ENCODE results near the gene ACACB. TPM values are rescaled to one million over a fixed set of nuclear protein-coding genes. Genes with fewer than 3 reads are reported as not detected.

ACACB gene
- total and polyA plus RNA-seq, 2 experiments from 2014 or later, result 6.2 to 15.4 TPM

DNA sequence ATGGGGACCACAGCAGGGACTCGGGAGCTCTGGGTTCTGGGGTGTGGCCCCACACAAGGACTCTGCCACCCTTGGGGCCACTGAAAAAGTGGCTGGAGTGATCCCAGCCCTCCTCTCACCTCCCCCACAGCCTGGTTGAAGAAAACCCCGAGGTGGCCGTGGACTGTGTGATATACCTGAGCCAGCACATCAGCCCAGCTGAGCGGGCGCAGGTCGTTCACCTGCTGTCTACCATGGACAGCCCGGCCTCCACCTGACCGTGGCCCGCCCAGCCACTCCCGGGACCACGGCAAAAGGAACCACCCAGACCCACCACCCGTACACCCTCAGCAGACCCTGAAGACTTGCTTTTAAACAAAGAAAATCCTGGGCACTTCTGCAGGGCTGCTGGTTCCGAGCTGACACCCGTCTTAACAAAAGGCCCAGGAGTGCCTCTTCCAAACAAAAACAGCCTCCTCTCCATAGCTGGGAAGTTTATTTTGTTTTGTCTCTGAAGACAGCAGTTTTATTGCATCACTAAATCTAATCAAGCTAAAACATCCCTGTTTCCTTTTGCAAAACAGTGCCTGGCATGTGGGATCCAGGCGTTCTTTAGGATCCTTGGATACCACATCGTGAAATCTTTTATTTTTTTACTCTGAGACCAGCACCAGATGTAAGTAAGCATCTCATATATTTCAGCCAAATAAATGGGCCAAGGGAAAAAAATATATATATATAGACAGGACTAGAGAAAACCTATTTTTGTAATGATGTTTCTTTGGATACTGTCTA, 149.9 kb downstream of the ACACB start:
- Mint-ChIP-seq H3K4me3 (no peak overlapping the region), H3K4me1 (peaks cover 7% of the 10 kb centered on the region), H3K36me3 (ENCODE audit: low read depth) (peaks cover 6% of the 10 kb centered on the region), H3K9me3 (peaks cover 8% of the 10 kb centered on the region; the same call in 2 of the 3 replicates), H3K27ac (no peak overlapping the region), H3K27me3 (ENCODE audit: insufficient read depth, low read depth, poor library complexity) (peaks cover 5% of the 10 kb centered on the region)
- DNase-seq (ENCODE audit: low spot score), result no peak
- H3K4me2 ChIP-seq, result no peak overlapping the region
- no peak for ATAC-seq
- no peaks in the 10 kb centered on the region for H3K36me3 ChIP-seq (ENCODE audit: insufficient read depth)
- H3K4me1 ChIP-seq (ENCODE audit: insufficient read depth), result no peaks in the 10 kb centered on the region
- H3F3A ChIP-seq (replicated peaks; ENCODE audit: low read depth), result no peaks in the 10 kb centered on the region
- TF ChIP-seq POLR2AphosphoS5 (IDR thresholded peaks at IDR 0.05; ENCODE audit: low read depth), result no peak
- TF ChIP-seq EZH2phosphoT487 (IDR thresholded peaks at IDR 0.05; ENCODE audit: unreplicated experiment), result no peak
- TF ChIP-seq ZNF114 (CRISPR knock-in tag; IDR thresholded peaks at IDR 0.05), result no peak
- TF ChIP-seq EZH2 (IDR thresholded peaks at IDR 0.05; ENCODE audit: low read depth, unreplicated experiment), result no peak
- TF ChIP-seq JUNB (IDR thresholded peaks at IDR 0.05; ENCODE audit: unreplicated experiment), result no peak
- TF ChIP-seq ZNF331 (CRISPR knock-in tag; IDR thresholded peaks at IDR 0.05; ENCODE audit: low read depth), result no peak
- no peak for TF ChIP-seq STAT1 (IDR thresholded peaks at IDR 0.05; ENCODE audit: unreplicated experiment)
- no peak for TF ChIP-seq NANOG (IDR thresholded peaks at IDR 0.05; ENCODE audit: borderline replicate concordance)
- no peak for TF ChIP-seq CREB1 (CRISPR knock-in tag; IDR thresholded peaks at IDR 0.05; ENCODE audit: low read depth)
- TF ChIP-seq ZNF462 (CRISPR knock-in tag; IDR thresholded peaks at IDR 0.05), result no peak
- TF ChIP-seq, protein P1, sequence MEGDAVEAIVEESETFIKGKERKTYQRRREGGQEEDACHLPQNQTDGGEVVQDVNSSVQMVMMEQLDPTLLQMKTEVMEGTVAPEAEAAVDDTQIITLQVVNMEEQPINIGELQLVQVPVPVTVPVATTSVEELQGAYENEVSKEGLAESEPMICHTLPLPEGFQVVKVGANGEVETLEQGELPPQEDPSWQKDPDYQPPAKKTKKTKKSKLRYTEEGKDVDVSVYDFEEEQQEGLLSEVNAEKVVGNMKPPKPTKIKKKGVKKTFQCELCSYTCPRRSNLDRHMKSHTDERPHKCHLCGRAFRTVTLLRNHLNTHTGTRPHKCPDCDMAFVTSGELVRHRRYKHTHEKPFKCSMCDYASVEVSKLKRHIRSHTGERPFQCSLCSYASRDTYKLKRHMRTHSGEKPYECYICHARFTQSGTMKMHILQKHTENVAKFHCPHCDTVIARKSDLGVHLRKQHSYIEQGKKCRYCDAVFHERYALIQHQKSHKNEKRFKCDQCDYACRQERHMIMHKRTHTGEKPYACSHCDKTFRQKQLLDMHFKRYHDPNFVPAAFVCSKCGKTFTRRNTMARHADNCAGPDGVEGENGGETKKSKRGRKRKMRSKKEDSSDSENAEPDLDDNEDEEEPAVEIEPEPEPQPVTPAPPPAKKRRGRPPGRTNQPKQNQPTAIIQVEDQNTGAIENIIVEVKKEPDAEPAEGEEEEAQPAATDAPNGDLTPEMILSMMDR (conservative IDR thresholded peaks at IDR 0.05; ENCODE audit: low read depth in 2 of 2), result no peak
- TF ChIP-seq REST (IDR thresholded peaks at IDR 0.05; ENCODE audit: unreplicated experiment), result no peak
- TF ChIP-seq, protein P2, sequence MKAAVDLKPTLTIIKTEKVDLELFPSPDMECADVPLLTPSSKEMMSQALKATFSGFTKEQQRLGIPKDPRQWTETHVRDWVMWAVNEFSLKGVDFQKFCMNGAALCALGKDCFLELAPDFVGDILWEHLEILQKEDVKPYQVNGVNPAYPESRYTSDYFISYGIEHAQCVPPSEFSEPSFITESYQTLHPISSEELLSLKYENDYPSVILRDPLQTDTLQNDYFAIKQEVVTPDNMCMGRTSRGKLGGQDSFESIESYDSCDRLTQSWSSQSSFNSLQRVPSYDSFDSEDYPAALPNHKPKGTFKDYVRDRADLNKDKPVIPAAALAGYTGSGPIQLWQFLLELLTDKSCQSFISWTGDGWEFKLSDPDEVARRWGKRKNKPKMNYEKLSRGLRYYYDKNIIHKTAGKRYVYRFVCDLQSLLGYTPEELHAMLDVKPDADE (IDR thresholded peaks at IDR 0.05), result no peak
- H4K20me1 ChIP-seq (replicated peaks; ENCODE audit: insufficient read depth), result no peaks in the 10 kb centered on the region
- no peaks in the 10 kb centered on the region for H3K27me3 ChIP-seq (ENCODE audit: insufficient read depth)
- H3K4me3 ChIP-seq, result no peak overlapping the region
- no peaks in the 10 kb centered on the region for H3K9me2 ChIP-seq (ENCODE audit: insufficient read depth)
- no peak overlapping the region for H2AFZ ChIP-seq
- H3K79me2 ChIP-seq (replicated peaks; ENCODE audit: insufficient read depth), result no peaks in the 10 kb centered on the region
- H3K27ac ChIP-seq (ENCODE audit: low read depth), result no peak overlapping the region

Data from GM23338 (cell line).